ENCODE results near the gene CYB5B. TPM values are rescaled to one million over a fixed set of nuclear protein-coding genes. Genes with fewer than 3 reads are reported as not detected.
"Not testable (repeated sequence)": the region's sequence is repeated elsewhere in the genome, so short reads cannot be mapped to it uniquely, and the experiment has no call there.

CYB5B gene
- polyA plus RNA-seq, 1 donor from 2014 or later = 98.9 TPM

DNA sequence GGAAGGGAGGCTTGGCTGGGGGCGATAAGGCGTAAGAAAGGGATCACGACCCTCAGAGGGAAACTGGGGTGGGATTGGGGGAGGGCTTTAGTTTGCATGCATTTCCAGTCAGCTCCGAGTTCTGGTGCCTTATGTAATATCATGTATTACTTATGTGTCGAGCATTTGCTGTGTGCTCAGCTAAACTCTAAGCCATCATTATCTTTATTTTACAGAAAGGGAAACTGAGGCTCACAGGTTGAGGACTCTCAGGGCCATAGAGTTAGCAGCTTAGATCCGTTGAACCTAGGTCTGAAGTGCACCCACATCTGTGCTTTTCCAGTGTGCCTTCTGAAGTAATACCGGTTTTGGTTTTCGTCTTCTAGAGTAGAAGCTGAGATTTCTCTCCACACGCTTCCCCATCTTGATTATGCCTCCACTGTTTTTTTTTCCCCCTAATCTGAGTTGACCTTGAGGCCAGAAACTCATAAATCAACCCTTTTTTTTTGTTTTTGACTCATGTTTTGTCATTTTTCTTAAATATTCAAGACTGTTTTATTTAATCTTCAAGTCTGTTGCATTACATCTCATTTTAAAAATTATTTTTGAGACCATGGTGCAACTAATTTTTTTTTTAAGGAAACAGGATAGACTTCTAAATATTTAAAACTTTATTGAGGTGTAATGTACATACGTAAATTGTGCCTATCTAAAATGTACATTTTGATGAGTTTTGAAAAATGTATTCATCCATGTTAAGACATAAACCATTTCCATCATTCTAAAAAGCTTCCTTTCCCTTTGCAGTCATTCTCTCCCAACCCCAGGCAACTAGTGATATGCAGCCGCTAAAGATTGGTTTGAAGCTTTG lies 741 bp downstream of the CYB5B start:
- Mint-ChIP-seq H3K9me3 (peaks cover 0 to 7% (median 1%) of the 10 kb centered on the region in 3 donors), H3K4me3 (peak overlapping the region; percentile 94 to 100 (median 98)), H3K27ac (peak overlapping the region; percentile 78 to 99 (median 97)), H3K4me1 (peaks cover 13 to 29% (median 18%) of the 10 kb centered on the region in 3 donors), H3K36me3 (peaks cover 11% of the 10 kb centered on the region), H3K27me3 (no peaks in the 10 kb centered on the region)

DNA sequence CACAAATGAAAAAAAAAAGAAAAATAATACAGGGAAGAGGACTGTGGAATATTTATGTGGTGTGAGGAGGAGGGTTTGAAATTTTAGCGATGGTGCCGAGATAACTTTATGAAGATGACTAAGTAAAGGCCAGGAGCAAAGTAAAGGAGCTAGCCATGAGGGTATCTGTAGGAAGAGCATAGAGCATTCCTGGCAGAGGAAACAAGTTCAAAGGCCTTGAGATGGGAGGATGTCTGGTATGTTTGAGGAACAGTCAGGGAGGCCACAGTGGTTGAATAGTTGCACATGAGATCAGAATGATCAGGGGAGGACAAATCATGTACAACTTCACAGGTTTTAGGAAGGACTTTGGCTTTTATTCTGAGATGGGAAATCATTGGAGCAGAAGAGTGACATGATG lies 4.2 kb downstream of the CYB5B start:
- Mint-ChIP-seq H3K27me3 (no peaks in the 10 kb centered on the region), H3K27ac (peak overlapping the region in 1 of 3 donors; percentile 44), H3K4me1 (peaks cover 13 to 35% (median 20%) of the 10 kb centered on the region in 3 donors), H3K4me3 (peak overlapping the region in 1 of 4 donors; percentile 8), H3K36me3 (peaks cover 17% of the 10 kb centered on the region), H3K9me3 (peaks cover 0 to 7% (median 1%) of the 10 kb centered on the region in 3 donors)

DNA sequence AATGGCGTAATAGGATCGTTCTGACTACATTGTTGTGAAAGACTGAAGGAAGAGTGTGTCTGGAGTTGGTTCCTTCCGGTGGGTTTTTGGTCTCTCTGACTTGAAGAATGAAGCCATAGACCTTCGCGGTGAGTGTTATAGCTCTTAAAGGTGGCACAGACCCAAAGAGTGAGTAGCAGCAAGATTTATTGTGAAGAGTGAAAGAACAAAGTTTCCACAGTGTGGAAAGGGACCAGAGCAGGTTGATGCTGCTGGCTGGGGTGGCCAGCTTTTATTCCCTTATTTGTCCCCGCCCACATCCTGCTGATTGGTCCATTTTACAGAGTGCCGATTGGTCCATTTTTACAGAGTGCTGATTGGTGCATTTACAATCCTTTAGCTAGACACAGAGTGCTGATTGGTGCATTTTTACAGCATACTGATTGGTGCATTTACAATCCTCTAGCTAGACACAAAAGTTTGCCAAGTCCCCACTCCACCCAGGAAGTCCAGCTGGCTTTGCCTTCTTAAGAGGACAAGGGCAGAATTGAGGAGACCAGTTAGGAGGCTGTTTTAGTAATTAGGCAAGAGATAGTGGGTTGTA lies 4.7 kb downstream of the CYB5B start:
- H3K27ac Mint-ChIP-seq = peak overlapping the region in 1 of 3 donors; percentile 44
- peak overlapping the region in 1 of 4 donors; percentile 20 for H3K4me3 Mint-ChIP-seq
- H3K27me3 Mint-ChIP-seq, H3K9me3 Mint-ChIP-seq: not testable (repeated sequence)
- peaks cover 14 to 34% (median 19%) of the 10 kb centered on the region in 3 donors for H3K4me1 Mint-ChIP-seq
- H3K36me3 Mint-ChIP-seq = peaks cover 17% of the 10 kb centered on the region

GRCh38 chr16:69431948-69432468 lies 7.6 kb downstream of the CYB5B start:
- Mint-ChIP-seq H3K36me3 (peaks cover 16% of the 10 kb centered on the region), H3K9me3 (peaks cover 0 to 7% (median 1%) of the 10 kb centered on the region in 3 donors), H3K27me3 (no peaks in the 10 kb centered on the region), H3K4me3 (no peak overlapping the region), H3K27ac (no peak overlapping the region), H3K4me1 (peaks cover 21 to 42% (median 32%) of the 10 kb centered on the region in 3 donors)

- no peak overlapping the region for H3K27ac Mint-ChIP-seq
- peaks cover 8% of the 10 kb centered on the region for H3K36me3 Mint-ChIP-seq
- H3K4me1 Mint-ChIP-seq = peaks cover 32 to 47% (median 44%) of the 10 kb centered on the region in 3 donors
- H3K9me3 Mint-ChIP-seq = no peaks in the 10 kb centered on the region
- H3K27me3 Mint-ChIP-seq = no peaks in the 10 kb centered on the region
- H3K4me3 Mint-ChIP-seq = no peak overlapping the region
These were observed 9.6 kb downstream of the CYB5B start for GRCh38 chr16:69434066-69434465.

- Mint-ChIP-seq H3K4me1 (peaks cover 29 to 50% (median 44%) of the 10 kb centered on the region in 3 donors), H3K27ac (peak overlapping the region; percentile 27 to 40 (median 35)), H3K4me3 (peak overlapping the region in 2 of 4 donors; percentile 6 to 42), H3K36me3 (peaks cover 4% of the 10 kb centered on the region), H3K9me3 (no peaks in the 10 kb centered on the region), H3K27me3 (no peaks in the 10 kb centered on the region)
These were observed 11.8 kb downstream of the CYB5B start for GRCh38 chr16:69435977-69436820.

GRCh38 chr16:69436896-69437295 lies 12.5 kb downstream of the CYB5B start:
- H3K9me3 Mint-ChIP-seq = no peaks in the 10 kb centered on the region
- no peaks in the 10 kb centered on the region for H3K27me3 Mint-ChIP-seq
- H3K4me1 Mint-ChIP-seq = peaks cover 33 to 55% (median 50%) of the 10 kb centered on the region in 3 donors
- H3K4me3 Mint-ChIP-seq = peak overlapping the region in 1 of 4 donors; percentile 6
- H3K36me3 Mint-ChIP-seq = peaks cover 3% of the 10 kb centered on the region
- peak overlapping the region; percentile 27 to 35 (median 34) for H3K27ac Mint-ChIP-seq

DNA sequence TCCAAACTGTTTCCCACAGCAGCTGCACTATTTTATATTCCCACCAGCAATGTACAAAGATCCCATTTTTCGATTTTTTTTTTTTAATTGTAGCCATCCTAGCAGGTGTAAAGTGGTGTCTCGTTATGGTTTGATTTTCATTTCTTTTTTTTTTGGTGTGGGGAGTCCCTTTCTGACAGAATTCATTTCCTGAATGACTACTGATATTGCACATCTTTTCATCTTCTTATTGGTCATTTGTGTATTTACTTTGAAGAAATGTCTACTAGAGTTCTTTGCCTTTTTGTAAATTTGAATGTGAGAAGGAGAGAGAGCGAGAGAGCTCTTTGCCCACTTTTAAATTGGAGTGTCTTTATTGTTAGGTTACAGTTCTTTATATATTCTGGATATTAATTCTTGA lies 14.0 kb downstream of the CYB5B start:
- H3K9me3 Mint-ChIP-seq = no peaks in the 10 kb centered on the region
- H3K4me3 Mint-ChIP-seq = peak overlapping the region in 2 of 4 donors; percentile 29 to 35
- peaks cover 33 to 53% (median 51%) of the 10 kb centered on the region in 3 donors for H3K4me1 Mint-ChIP-seq
- H3K27me3 Mint-ChIP-seq = no peaks in the 10 kb centered on the region
- H3K27ac Mint-ChIP-seq = peak overlapping the region; percentile 1 to 80 (median 68)
- peaks cover 2% of the 10 kb centered on the region for H3K36me3 Mint-ChIP-seq

DNA sequence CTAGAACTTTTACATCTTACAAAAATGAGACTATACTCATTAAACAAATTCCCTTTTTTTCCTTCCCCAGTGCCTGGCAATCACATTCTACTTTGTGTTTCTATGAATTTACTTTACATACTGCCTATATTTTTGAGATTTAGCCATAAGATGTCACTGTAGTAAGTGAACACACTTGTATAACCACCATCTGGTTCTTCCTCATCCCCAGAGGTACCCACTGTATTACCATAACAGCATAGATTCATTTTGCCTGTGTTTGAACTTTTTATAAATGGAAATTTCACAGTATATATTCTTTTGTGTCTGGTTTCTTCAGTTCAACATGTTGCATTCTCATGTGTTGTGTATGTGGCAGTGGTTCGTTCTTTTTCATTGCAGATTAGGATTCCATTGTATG lies 15.8 kb downstream of the CYB5B start:
- H3K4me1 Mint-ChIP-seq = peaks cover 45 to 57% (median 56%) of the 10 kb centered on the region in 3 donors
- H3K36me3 Mint-ChIP-seq = peaks cover 2% of the 10 kb centered on the region
- no peak overlapping the region for H3K4me3 Mint-ChIP-seq

GRCh38 chr16:69441030-69441429 lies 16.6 kb downstream of the CYB5B start:
- H3K4me3 Mint-ChIP-seq, H3K36me3 Mint-ChIP-seq, H3K9me3 Mint-ChIP-seq, H3K27me3 Mint-ChIP-seq, H3K27ac Mint-ChIP-seq: not testable (repeated sequence)
- H3K4me1 Mint-ChIP-seq = peaks cover 42 to 54% (median 53%) of the 10 kb centered on the region in 3 donors

More for the DNA sequence above, 15.8 kb downstream of the CYB5B start:
- H3K27ac Mint-ChIP-seq = peak overlapping the region in 1 of 3 donors; percentile 69
- H3K27me3 Mint-ChIP-seq = no peaks in the 10 kb centered on the region
- H3K9me3 Mint-ChIP-seq = no peaks in the 10 kb centered on the region

DNA sequence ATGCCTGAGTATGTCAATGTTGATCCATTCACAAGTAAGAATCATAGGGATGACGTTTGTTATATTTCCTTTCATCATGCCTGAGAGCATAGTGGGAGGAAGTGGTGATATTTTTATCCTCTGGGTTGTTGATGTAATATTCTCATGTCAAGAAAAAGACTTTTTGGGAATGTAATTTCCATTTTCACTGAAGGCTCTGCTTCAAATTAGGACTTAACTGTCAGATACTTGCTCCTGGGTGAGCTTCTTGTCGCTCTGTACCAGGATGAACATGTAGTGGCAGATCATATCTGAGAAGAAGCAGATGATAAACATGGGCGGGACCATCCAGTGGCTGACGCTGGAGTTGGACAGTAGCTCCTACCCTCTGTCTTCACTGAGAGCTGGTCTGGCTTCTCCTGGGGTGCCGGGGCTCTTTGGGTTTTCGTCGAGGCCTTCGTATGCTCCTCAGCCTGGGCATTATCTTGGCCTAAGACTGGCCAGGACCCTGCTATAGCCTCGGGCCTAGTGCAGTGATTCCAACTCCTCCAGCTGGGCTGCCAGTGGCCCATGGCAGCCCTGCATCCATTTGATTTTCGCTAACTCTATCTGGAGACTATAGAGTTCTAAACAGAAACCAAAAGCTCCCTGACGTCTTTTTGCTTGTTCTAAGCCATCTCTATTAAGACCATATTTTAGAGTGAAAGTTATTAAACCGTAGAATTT lies 19.7 kb downstream of the CYB5B start:
- H3K27me3 Mint-ChIP-seq = no peaks in the 10 kb centered on the region
- peak overlapping the region; percentile 76 to 97 (median 94) for H3K27ac Mint-ChIP-seq
- H3K4me3 Mint-ChIP-seq = peak overlapping the region; percentile 67 to 85 (median 70)
- H3K4me1 Mint-ChIP-seq = peaks cover 21 to 35% (median 33%) of the 10 kb centered on the region in 3 donors
- peaks cover 3% of the 10 kb centered on the region for H3K36me3 Mint-ChIP-seq
- H3K9me3 Mint-ChIP-seq = no peaks in the 10 kb centered on the region

DNA sequence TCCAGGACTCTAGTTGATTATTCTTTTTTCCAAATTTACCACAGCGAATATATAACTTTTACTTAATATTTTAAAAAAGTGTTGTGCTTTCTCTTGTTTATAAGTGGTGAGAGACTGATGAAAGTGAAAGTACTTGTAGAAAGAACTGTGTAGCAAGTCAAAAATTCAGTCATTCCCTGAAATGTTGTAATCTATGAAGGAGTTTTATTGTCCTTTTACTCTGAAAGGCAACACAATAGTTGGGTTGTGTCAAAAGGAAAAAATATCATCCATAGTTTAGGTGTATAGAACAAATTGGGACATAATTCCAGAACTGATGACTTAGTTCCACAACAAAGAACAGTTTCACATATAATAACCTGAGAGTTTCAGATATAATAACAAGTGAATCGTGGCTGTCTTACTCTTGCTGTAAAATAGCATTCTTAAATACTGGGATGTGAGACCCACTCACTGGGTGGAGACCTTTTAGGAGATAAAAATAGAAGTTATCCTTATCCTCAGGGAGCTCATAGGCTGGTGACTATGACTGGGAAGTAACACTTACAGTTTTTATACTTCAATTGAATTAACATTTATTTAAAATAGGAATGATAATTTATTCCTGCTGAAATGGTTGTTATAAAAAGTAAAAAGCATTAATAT lies 20.6 kb downstream of the CYB5B start:
- Mint-ChIP-seq H3K27ac (peak overlapping the region in 2 of 3 donors; percentile 76 to 97), H3K4me1 (peaks cover 21 to 35% (median 32%) of the 10 kb centered on the region in 3 donors), H3K36me3 (peaks cover 3% of the 10 kb centered on the region), H3K27me3 (no peaks in the 10 kb centered on the region), H3K4me3 (peak overlapping the region; percentile 41 to 85 (median 69)), H3K9me3 (no peaks in the 10 kb centered on the region)

DNA sequence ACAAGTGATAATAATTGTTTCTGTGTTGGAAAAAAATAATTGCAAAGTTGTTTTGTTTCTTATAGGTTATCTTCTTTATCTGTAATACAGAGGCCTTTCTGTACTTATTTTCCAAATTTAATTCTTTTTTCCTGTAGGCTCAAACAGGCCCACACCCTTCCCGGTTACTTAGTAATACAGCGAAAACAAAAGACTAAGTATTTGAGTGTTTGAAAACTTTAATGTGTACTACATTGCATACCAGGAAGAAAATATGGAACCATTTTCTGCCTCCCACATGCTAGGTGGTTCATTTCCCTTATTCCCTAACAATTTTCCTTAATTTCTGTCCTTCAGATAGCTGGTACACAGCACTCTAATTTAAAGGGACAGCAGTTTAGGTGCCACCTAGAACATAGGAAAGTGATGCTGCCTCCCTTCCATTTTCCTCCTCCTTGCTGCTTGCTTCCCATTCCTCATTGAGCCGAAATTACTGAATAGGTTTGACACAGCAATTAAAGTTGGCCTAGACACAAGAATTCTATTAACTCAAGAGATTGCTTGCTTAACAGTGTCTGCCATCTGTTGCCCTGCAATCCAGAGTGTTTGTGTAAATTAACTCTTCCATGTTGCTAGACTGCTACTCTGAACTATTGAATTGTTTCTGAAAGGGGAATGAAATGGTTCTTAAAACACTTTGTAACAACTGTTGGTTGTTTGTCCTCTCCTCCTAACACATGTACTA lies 24.2 kb downstream of the CYB5B start:
- peaks cover 13 to 21% (median 15%) of the 10 kb centered on the region in 3 donors for H3K4me1 Mint-ChIP-seq
- H3K4me3 Mint-ChIP-seq = no peak overlapping the region
- H3K36me3 Mint-ChIP-seq = peaks cover 1% of the 10 kb centered on the region

More for the DNA sequence above, 24.2 kb downstream of the CYB5B start:
- Mint-ChIP-seq H3K27ac (no peak overlapping the region), H3K27me3 (no peaks in the 10 kb centered on the region), H3K9me3 (no peaks in the 10 kb centered on the region)

All from IgD-negative memory B cell (primary cell).